GM18520 (cell line): Measurements from ENCODE around the gene CCRL2.
"Not testable (repeated sequence)": the region's sequence is repeated elsewhere in the genome, so short reads cannot be mapped to it uniquely, and the experiment has no call there.

Source experiments
- ATAC-seq: cut with Tn5 transposase; IDR thresholded peaks from one replicate; pipeline ENCODE4 v1.9.1; 2021; ENCODE audit not compliant: unreplicated experiment

Gene CCRL2

DNA sequence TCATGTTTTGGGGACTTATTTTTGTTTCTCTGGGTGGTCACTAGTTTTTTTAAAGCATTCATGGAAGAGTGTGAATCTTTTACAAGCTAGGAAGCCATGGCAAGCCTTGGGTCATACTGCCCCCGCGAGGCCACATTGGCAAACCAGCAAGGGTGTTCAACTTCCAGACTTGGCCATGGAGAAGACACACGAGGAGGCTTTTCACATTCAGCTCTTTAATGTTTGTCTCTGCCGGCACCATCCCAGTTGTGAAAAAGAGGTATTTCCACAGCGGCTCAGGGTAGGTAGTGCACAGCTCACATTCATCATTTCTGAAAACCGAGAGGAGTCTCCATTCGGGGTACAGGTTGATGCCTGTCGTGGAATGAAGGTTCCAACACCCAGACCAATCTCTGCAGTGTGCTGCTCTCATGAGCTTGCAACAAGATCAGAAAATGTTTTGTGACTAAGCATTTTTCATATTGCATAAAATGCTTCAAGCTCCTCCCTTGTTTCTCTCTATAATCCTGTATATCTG, 28.6 kb upstream of the CCRL2 start:
- no peak for ATAC-seq

DNA sequence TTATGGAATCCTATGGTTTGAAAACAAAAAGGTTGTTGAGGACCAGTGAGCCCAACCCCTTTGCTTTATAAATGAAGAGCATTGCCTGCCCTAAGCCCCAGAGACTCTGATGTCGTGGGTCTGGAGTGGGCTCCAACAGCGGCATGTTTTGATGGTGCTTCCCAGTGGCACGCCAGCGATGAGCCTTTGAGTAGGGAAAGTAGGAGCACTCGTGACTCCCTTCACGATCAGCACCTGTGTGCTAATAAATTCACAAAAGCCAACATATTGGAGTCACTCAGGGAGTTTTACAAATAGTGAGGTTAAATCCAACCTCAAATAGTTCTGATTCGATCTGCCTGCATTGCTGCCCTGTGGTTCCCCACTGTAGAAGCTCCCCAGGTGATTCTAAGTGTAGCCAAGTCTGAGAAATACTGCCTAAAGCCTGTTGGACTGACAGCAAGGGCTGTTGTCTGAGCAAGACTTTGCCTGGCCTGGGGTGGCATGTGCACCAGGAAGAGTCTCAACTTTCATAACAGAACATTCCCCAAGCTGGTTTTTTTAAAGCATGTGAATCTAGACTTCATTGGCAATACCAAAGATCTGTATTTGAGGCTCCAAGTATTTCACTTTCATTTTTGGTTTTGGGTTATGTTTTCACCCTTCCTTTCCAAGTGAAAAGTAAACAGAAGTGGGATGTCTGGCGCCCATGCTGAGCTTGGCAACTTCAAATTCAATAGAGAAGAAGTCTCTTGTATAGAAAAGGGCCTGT, 26.4 kb upstream of the CCRL2 start:
- ATAC-seq = no peak

DNA sequence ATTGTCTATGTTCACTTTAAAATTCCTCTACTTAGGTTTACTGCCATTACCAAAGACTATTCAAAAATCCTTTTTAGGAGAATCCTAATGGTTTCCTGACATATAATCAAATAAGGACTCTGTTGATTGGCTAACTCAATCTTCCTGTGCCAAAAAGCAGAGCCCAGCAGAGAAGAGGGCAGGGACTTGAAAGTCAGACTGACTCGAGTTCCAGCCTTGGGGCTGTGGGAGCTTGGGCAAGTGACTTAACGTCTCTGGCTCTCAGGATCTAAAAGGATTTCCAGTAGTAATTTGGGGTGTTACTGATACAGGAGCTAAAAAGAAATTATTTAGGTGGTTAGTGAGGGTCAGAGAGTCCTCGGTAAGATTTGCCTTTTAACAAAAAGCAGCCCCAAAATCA, 25.4 kb upstream of the CCRL2 start:
- ATAC-seq = no peak

DNA sequence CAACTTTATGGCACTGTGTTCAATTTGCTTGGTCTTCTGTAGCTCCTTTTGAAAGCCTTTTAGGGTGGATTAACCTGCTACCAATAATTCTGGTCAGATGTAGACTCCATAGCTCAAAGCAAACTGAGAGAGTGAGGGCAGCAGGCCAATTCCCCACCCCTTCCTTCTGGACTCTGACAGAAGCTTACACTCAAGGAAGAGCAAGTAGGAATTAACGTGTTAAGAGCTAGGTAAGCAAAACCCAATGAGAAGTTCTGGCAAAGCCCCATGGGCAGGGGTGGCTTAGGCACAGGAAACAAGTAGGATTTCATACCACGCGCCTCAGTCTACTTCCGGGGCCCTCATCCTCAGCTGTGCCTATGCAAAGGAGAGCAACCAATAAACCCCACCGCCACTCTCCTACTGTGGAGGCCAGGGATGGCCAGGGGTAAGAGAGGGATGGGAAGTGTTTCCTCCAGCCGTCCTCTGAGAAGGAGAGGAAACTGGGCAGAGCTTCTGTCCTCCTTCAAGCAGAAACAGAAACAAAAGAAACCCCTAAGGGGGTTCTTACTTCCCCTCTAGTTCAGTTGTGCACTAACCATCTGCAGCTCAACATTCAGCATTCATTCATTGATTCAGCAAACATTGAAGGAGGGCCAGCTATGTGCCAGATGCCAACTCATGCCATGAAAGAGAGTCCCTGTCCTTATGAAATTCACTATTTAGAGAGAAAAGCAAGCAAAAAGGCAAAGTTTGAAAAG, 23.7 kb upstream of the CCRL2 start:
- no peak for ATAC-seq

DNA sequence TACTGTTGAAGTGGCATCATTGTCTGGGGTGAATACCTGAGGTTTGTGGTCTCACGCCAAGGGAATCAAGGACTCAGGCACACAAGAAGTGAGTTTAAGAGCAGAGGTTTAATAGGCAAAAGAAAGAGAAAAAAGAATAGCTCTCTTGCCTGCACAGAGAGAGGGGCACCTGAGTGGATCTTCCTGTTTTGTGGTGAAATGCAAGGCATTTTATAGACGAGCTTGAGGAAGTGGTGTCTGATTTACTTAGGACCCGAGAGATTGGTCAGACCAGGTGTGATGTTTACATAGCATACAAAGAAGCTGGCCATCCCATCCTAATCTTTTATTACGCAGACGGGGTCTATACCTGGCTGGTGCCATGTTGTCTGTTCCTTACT, 23.1 kb upstream of the CCRL2 start:
- no peak for ATAC-seq

DNA sequence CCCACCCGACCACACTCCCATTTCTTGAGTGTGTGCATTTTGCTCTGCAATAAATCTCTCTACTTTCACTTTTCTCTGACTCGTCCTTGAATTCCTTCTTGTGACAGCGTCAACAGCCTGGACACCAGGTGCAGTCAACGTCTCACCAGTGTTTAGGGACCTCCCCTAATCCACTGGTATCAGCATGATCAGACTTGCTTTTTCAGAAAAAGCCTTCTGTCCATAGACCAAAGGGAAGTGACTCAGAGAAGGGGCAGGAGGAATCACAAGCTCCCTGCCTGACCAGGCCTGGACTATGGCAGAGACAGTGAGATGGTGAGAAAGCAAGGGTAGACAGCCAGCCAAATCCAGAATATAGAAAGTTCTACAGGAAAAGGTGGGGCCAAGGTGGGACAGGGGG, 20.9 kb upstream of the CCRL2 start:
- ATAC-seq = no peak

DNA sequence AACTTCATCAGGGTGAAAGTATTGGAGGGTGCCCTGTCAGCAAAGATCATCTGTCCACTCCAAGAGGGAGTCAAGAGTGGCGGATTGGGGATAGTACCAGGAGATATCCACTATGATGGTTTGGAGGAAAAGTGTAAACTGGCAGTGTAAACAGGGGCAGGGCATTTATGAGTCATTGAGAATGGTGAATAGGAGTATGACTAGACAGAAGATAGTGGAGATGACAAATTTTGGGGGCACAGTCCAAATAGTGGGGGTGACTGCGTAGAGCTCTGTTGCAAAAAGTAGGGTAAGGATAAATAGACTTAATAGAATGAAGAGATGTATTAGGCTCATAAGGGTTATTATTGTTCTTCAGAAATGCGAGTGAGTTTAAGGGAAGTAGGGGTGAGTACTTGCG, 18.2 kb upstream of the CCRL2 start:
- ATAC-seq = not testable (repeated sequence)

DNA sequence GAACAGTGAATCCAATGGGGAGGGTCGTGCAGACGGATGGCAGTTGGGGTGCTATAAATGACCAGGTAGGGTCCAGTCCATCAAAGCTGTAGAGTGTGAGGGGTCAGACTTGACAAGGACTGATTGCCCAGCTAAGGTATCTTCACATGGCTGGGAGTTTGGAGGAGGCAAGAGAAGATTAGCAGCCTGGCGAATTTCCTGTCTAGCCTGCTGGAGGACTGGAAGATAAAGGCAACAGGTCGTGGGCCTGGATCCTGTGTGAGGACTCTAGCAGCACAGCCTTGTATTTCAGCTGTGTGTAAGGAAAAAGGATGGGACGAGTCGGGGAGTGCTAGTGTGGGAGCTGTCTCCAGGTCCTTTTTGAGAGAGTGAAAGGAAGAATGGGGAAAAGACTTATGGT, 17.8 kb upstream of the CCRL2 start:
- no peak for ATAC-seq

DNA sequence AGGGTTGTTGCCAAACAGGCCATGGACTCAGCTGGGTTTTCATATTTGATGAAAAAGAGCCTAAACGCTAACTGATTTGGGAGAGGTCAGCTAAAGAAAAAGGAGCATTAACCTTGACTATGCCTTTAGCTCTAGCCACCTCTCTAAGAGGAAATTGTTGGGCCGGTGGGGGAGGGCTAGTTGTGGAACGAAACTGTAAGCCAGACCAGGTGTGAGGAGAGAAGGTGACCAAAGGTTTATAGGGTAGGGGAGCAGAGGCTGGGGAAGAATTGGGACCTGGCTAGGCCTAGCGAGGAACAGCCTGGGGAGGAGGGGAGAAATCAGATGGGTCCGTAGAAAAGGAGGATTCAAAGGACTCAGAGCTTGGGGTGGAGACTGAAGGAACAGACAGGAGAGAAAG, 15.5 kb upstream of the CCRL2 start:
- ATAC-seq = not testable (repeated sequence)

DNA sequence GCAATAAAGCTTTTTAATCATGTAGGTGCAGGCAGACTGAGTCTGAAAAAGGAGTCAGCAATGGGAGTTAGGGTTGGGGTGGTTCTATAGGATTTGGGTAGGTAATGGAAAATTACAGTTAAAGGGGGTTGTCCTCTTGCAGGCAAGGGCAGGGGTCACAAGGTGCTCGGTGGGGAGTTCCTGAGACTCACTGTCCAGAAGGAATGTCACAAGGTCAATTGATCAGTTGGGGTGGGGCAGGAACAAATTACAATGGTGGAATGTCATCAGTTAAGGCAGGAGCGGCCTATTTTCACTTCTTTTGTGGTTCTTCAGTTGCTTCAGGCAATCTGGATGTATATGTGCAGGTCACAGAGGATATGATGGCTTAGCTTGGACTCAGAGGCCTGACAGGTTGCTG, 14.0 kb upstream of the CCRL2 start:
- no peak for ATAC-seq

DNA sequence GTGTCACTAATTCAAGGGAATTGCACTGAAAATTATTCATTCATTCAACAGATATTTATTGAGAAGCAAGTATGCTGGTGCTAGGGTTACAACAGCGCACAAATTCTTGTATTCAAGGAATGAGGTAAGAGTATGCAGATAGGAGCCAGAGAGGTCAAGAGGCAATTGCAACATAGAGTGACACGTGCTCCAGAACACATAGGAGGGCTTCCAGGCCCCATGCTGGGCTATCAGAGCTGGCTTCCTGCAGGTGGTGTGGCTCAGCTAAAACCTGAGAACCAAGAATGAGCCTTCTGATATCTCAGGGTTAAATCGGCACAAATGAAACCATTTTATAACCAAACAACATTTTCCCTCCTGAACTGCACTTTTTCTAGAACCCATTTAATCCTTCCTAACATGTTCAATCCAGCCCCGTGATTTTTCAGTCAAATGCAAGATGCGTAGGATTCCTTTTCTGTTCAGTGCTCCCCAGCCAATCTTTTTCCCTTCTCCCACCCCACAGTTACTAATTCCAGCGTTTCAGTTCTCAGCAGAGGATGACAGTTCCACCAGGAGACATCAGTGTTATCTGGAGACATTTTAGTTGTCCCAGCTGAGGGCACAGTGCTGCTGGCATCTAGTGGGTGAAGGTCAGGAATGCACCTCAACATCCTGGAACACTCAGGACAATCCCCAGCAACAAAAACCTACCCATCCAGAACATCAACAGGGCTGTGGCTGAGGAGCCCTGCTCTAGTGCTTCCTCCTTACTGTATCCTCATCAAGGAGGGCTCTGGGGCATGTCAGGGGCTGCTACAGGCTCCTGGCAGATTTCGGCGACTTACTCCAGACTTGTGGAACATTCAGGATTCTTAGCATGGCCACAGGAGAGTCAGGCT, 13.3 kb upstream of the CCRL2 start:
- no peak for ATAC-seq

DNA sequence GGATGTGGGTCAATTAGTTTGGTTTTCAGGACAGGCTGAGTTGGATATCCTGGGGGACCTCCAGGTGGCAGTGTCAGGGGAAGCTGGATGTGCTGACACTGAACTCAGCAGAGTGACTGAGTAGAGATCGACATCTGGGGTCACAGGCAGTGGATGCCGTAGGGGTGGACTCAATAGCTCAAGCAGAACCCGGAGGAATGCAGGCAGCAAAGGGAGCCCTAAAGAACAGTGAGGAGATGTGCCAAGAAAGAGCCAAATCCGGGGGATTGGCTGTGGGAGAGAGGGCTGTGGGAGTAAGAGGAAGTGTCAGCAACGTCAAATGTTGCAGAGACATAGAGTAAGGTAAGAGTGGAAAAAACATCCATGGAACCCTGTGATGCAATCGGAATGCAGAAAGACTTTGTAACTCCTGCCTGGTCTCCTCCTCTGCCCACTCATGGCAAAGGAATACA, 11.8 kb upstream of the CCRL2 start:
- ATAC-seq = no peak

DNA sequence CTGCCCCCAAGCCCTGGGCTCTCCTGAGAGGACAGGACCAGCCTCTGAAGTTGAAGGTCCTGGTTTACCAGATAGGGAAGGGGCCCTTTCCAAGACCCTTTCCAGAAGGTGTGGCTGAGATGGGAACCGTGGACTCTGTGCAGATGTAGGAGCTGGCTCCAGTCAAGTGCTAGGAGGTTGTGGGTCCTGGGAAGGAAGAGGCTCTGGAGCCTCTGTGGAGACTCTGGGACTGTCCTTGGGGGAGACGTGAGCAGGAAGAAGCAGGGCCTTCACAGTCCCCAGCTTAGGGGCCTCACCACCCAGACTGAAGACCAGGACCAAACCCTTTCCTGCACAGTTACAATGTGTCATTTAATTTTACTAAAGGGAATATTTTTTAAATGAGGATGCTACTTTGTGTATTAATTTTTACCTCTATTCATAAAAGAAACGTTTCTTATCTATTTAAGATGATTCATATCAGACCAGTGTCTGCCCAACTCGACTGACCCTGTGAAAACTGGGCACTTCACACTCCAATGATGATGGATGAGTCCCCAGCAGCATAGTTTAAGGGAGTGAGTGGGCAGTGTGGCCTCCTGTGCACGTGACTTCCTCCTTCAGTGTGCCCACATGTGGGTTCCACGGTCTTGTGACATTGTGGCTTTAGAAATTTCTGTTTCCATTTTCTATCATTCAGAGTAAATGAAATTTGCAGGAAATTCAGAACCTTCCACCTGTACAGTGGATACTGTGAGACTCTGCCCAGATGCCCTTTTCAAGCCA, 11.1 kb upstream of the CCRL2 start:
- ATAC-seq = no peak

DNA sequence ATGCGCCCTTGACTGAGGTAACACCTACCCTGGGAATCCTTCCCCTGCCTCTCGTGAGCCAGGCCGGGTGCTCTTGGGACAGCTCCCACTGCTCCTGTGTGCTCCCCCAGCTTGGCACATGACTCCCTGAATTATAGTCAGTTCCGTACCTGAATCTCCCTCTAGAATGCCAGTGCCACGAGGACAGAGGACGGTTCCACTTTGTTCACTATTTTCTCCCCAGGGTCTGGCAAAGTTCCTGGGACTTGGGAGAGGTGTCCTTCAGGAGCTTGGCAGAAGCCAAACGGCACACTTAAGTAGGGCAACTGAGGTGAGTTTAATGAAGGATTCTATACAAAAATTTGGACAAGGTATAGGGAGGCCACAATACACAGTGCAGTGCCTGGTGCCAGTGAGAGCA, 9.9 kb upstream of the CCRL2 start:
- no peak for ATAC-seq

DNA sequence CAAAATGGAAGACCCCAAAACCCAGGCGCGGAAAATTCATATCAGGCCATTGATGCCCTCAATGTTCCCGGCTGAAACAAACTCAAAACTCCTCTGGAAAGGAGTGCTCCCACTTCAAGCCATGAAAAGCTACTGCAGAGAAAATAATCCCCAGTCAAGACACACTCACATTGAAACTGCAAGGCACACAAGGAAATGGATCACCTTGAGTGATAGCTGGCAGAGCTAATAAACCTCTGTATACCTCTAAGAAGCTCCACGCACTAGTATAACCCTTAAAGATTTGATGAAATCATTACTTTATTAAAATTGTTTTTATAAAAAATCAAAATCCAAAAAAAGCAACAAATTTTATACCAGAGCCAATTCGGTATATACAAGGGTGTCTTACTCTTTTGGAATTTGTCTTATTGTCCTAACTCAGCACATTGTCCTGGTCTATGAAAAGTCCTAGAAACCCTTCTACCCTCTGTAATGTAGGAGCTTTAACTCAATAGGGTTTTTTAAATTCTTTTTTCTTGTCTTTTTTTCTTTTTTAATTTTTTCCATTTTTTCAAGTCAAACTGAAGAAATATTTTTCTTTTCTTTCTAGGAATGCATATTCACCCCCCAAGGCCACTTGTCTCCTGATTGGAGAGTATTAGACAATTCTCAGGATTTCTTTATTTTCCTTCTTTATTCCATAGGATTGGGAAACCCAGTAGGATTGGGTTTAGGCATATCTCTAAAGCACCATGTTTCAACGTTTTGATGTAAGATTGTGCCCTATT, 8.7 kb upstream of the CCRL2 start:
- no peak for ATAC-seq

DNA sequence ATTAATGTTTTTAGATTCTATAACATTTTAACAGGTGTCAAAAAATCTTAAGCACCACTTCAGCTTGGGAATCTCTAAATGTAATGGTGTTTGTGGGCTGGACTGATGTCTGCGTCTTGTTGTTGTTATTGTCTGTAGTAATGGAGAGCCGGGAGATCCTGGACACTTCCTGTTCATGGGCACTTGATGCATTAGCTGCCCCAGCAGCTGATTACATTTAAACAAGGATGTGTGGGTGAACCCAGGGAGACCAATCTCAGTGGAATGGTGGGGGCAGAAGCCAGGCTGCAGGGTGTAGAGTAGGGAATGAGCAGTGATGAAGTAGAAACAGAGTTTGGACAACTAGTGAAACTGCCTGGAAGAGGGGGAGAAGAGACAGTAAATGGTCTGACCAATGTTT, 8.0 kb upstream of the CCRL2 start:
- ATAC-seq = no peak

DNA sequence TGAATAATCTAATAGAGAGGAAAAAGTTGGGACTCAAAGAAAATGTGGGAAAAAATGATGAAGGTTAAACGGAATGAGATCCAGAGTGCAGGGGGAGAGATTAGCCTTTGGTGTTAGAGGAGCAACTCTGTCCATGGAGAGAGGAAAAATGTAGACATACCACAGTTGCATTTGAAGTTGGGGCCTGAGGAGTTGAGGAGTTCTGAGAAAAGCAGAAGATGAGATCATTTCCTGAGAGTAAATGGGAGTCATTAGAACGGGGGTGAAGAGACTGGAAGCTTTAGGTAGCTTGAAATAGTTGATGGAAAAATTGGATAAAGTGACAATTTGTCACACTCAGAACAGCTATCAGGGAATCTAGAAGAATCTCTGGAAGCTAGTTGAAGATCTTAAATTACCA, 7.5 kb upstream of the CCRL2 start:
- no peak for ATAC-seq

DNA sequence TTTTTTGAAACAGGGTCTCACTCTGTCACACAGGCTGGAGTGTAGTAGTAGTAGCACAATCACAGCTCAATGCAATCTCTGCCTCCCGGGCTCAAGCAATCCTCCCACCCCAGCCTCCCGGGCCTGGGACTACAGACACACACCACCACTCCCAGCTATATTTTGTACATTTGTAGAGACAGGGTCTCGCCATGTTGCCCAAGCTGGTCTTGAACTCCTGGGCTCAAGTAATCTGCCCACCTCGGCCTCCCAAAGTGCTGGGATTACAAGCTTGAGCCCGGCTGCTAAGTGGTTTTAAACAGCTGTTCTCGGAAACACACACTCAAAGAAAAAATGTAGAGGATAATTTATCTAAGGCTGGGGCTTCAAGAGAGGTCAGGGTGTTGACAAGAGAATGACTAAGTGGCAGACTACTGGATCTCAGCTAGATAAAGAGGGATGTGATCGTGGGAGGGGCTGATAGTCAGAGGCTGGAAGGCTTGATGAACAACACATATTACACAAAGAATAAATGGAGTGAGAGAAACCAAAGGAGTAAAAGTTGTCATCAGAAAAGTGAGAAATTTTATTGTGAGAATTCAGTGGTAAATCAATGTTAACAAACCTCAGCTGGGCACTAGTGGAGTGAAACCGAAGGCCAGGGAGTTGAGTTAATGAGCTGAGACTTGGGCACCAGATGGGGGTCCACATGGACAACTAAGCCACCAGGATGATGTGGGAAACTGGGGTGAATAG, 6.9 kb upstream of the CCRL2 start:
- ATAC-seq = no peak

DNA sequence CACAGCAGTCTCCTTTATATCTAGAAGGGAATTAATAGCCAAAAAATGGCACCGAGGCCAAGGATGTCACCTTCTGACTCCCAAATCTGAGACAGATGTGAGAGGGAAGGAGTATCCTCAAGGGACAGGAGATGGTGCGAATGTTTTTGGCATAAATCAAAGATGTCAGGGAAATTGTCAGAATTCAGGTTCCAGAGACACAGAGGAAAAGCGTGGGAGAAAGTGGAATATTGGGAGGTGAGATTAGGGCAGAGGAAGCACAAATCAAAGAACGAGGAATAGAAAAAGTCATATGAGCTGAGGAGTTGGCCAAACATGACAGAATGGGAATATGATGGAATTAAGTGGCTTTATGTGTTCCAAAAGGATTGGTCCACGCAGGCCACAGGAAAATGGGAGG, 6.2 kb upstream of the CCRL2 start:
- ATAC-seq = no peak
